ENCODE measurements around the gene NHLH2. TPM values are rescaled to one million over a fixed set of nuclear protein-coding genes. Genes with fewer than 3 reads are reported as not detected.

NHLH2 gene
- total RNA-seq, 2 donors from 2014 or later: not detected

DNA sequence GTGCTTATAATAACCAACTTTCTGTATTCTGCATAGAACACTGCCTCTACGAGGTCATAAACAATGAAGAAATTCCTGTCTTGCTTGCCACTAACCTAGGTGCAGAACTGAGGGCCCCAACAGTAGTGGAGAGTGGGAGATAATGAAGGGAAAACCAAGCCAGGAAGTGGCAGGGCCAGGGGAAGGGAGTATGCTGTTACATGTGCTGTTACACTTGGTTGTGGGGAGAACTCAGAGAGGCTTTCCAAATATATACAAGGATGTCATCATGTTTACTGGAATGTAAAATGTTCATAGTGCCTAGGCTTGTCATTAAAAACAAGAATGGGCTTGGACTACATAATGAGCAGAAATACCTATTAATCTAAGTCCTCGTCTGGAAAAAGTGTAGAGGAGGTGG, 31.1 kb downstream of the NHLH2 start:
- intact Hi-C loops (cut with DNase I): no loop called here
- no peak for DNase-seq (ENCODE audit: low spot score)

DNA sequence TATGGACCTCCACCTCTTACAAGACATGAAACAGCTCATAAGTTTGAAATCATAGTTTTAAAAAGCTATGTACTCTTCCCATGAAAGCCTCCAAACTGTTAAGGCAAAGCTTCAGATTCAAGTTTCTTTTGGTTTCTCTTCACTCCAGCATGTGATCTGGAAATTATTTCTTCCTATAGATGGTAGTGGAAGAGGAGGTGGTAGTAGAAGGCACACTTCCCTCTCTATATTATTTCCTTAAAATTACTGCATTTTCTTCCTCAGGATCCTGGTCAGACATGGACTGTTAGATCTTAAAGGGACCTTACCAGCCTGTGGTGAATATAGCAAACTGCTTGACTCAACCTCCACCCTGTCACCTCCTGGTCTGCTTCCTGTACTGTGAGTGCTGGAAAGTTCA, 31.9 kb downstream of the NHLH2 start:
- intact Hi-C loops (cut with DNase I): no loop called here
- no peak for DNase-seq (ENCODE audit: low spot score)

DNA sequence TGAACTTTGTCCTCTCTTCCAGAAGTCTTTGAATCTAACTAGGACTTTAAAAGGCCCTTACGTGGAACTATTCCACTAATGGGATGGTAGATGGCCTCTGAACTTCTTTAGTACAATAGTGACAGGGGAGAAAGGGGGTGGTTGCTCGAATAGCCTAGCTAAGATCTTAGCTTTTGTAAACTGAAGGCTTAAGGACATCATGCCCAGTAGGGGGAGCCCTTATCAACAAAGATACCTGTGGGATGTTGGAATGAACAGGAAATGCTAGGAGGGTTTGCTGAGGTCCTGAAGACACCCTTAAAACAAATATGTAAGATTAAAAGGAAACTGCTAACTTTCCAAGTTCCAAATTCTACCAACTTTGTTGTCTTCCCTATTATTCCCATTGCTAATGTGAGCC, 33.2 kb downstream of the NHLH2 start:
- no peak for DNase-seq (ENCODE audit: low spot score)
- intact Hi-C loops (cut with DNase I): no loop called here

DNA sequence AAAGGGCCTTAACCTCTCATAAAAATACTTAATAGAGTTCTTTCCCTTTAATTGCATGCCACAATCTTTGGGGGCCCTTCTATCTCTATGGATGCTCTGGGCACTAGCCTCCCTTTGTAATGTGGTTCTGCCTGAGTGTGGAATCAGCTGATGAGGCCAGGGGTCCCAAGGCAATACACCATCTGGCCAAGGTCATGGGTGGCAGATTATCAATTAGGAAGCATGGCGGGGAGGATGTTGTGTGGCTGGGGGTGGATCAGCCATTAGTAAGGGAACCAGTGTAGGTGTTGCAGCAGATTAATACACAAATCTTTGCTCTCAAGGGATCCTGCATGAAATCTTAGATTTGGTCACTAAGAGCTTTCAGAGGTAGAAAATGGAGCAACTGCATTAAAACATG, 35.3 kb downstream of the NHLH2 start:
- intact Hi-C loops (cut with DNase I): no loop called here
- DNase-seq (ENCODE audit: low spot score): no peak

DNA sequence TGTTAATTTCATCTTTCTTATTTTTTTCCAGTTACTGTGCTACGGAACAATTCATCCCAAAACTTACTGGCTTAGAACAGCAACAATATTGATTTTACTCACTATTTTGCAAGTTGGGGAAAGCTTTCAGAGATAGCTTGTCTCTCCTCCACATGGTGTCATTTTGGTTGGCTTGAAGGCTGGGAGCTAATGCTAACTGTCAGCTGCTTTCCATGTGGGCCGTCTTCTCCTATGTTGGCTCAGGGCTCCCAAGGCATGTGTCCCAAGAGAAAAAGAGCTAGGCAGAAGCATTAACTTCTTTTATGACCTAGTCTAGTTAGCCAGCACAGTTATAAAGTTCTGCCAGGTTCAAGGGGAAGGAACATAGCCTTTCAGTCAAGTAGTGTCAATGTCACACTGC, 38.5 kb downstream of the NHLH2 start:
- no peak for DNase-seq (ENCODE audit: low spot score)
- intact Hi-C loops (cut with DNase I): no loop called here

DNA sequence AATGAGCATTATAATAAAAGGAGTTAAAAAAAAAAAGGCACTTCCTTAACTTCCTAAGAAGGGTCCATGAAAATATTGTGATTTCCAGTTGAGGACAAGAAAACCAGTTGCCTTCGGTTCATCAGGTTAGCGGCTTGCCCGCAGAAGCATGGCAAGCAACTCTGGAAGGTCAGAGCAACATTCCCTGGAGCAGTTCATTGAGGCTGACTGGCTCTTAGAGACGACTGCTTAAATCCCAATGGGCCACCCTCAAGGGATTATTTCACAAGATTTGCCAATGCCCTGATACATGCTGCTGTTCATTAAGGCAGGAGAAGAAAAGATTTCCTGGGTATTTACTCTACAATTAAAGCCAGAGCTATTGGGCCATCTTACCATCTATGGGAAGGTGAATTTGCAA, 43.4 kb downstream of the NHLH2 start:
- no peak for DNase-seq (ENCODE audit: low spot score)
- intact Hi-C loops (cut with DNase I): no loop called here

DNA sequence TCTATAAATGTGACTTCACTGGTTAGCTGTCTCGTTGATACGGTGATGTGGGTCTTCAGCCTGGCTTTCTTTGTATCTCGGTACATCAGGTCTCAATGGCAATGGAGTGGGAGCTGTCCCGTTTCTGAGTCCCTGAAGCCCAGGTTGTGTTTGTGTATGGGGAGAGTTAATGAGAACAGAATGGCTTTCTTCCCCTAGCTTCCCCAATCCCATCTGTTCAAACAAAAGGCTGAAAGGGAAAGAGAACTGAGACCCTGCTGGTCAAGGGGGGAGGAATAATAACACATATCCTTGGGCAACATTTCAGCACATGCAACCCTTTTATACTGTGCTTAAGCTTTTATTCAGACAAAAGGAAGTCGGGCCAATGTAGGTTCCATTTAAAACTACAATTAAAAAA, 44.0 kb downstream of the NHLH2 start:
- DNase-seq (ENCODE audit: low spot score): no peak
- intact Hi-C loops (cut with DNase I): no loop called here

DNA sequence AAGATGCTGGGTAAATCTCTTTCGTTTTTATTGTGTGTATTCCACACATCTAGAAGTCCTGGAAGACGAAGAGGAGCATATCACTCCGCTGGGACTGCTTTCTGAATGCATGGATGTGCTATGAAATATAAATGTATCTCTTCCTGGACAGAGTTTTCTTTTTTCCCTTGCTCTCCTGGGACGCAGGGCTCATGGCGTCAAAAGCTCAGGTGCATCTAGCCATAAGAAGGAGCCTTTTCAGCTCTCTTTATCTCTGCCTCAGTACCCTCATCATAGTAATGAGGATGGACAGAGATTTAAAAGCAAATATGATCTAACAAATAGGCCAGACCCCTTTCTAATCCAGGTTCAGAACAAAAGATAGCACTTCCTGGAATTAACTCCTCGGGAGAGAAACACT, 44.9 kb downstream of the NHLH2 start:
- no peak for DNase-seq (ENCODE audit: low spot score)
- intact Hi-C loops (cut with DNase I): no loop called here

DNA sequence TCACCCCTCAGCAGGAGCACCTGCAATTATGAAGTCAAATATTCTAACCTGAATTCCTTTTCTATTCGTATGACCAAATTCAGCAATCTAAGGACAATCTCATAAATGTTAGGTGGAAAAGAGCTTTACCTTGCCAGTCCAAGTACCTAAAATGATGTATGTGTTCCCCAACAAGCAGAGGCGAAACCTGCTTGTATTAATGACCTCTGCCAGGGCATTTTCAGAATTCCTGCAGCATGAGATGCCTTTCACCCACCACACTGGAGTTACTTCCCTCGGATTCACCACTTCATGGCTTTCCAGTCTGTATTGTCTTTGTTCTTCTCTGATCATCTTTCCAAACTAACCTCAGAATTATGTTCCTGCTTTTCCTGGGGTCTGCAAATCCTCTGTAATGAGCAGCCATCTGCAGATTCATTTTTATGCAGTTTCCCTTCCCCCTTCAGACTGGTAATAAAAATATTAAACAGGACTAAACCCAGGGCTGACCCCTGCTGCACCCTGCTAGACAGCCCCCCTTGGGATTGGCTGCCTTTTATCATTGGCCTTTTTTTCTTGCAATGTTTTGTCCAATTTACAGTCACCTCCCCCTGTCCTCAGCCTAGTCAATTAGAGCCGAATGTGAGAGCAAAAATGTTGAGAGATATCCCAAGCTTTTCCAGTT, 45.8 kb downstream of the NHLH2 start:
- intact Hi-C loops (cut with DNase I): no loop called here
- no peak for DNase-seq (ENCODE audit: low spot score)

DNA sequence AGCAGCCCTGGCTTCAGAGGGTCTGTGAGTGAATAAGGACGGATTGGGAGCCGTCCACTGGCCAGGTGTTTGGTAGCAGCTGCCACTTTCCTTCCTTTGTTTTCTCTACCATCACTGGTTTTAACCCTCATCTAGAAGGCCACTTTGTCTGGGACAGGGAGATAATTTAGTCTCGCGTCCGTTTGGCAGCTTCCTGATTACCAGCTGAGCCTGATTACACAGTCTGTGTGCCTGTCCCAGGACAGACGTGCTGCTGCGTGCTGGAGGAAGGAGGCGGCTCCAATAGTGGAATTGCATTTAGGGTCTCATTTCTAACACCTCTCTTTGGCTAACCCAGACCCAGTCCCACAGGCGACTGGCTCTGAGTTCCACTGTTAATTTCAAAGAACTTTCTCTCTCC, 47.8 kb downstream of the NHLH2 start:
- intact Hi-C loops (cut with DNase I): no loop called here
- DNase-seq (ENCODE audit: low spot score): no peak

DNA sequence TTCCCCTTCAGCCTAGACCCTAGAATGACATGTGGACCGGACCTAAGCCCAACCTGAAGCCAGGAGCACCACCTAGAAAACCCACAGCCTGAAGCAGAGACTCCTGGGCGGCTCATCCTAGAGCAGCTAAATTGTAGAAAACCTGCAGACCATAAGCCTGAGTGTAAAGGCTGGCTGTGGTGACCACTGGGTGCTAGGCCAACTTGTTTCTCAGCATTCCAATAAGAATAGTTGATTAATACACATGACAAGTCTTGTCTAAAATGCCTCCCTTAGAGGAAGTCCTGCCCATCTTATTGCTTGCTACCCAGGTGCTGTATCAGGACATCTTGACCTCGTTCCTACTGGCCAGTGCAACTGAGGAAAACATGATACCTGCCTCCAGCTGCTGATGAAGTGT, 49.1 kb downstream of the NHLH2 start:
- no peak for DNase-seq (ENCODE audit: low spot score)
- intact Hi-C loops (cut with DNase I): no loop called here

DNA sequence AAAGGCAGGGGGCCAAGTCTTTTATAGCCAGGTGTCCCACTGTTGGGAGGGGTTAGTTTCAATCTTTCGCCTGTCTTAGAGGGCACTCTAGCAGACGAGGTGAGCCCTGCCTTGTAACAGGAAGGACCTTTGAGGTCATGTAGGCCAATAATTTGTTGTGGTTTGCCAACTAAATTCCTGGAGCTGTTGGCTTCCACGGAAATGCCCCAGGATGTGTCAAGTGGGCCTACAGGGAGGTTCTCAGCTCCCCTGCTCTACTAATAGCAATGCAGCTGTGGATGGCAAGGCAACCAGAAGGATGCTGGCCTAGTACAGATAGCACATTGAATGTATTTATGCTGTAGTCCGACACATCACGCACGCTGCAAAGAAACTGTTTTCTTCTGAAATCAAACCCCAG, 50.1 kb downstream of the NHLH2 start:
- intact Hi-C loops (cut with DNase I): no loop called here

DNA sequence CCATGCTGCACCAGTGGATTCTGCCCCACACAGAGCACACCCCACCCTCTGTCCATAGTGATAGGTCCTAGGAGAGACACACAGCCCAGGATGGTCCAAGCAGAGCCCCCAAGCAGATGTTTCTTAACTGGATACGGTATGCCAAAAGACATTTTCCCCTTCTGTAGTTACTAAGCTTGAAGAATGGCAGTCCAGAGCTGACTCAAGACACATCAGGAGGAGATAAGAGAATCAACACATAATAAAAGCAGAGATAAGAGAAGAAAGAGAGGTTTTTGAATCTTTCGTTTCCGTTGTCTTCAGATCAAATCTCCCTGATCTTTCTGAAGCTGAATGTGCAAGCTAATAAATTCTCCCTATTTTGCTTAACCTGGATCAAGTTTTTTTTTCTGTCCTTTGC, 50.6 kb downstream of the NHLH2 start:
- no peak for DNase-seq (ENCODE audit: low spot score)

More for the DNA sequence above, 50.1 kb downstream of the NHLH2 start:
- no peak for DNase-seq (ENCODE audit: low spot score)

More for the DNA sequence above, 50.6 kb downstream of the NHLH2 start:
- intact Hi-C loops (cut with DNase I): no loop called here

Other genes starting within 250 kb of the NHLH2 start
- 10 to 100 TPM; 13.5 to 16.3 TPM for gene VANGL1, start 199.2 kb downstream of the NHLH2 start, total RNA-seq
- 100 to 1,000 TPM in 1 of 2 donors, 10 to 100 TPM in 1; 98.7 to 122 TPM for gene CASQ2, start 72.4 kb downstream of the NHLH2 start, total RNA-seq
- gene SLC22A15, start 135.4 kb upstream of the NHLH2 start, total RNA-seq: 1 to 10 TPM; 3.1 to 6.1 TPM